Panc1 (cell line): ENCODE data around the gene SDCBP2. TPM values are rescaled to one million over a fixed set of nuclear protein-coding genes. Genes with fewer than 3 reads are reported as not detected.

Experiments used
- ATAC-seq: fragments of 200-7000 bp; cut with Tn5 transposase; 2 replicates; pipeline ENCODE4 v1.9.1; 2020; ENCODE audit warnings: mild to moderate bottlenecking, moderate library complexity
- BruUV-seq: library from RNA; stranded (reverse); fragments of 400-500 nt; replicated peaks from 2 replicates; lab custom pipeline; 2021; lab: Mats Ljungman, UMichigan
- CTCF ChIA-PET: fragments of 300-600 bp; sonication (Branson Sonifier 250); formaldehyde crosslinking; loops from one replicate; lab custom pipeline; 2022; ENCODE audit warnings: antibody characterized with exemption; lab: Charles Lee
- POLR2A ChIA-PET: fragments of 300-600 bp; sonication (Branson Sonifier 250); formaldehyde crosslinking; loops from one replicate; lab custom pipeline; 2022; ENCODE audit warnings: antibody characterized with exemption; lab: Charles Lee
- DNase-seq: peaks from one replicate; pipeline ENCODE4 v3.0.0-alpha.2; 2010; ENCODE audit warnings: low read depth, low spot score
- H3K27ac ChIP-seq: 2 replicates; pipeline ENCODE4 v1.5.1; 2011; ENCODE audit warnings: mild to moderate bottlenecking, low read length, inconsistent platforms
- H3K27me3 ChIP-seq: fragments of 200-500 bp; sonication (Bioruptor generic); 2 replicates; pipeline ENCODE4 v1.6.0; 2014; ENCODE audit warnings: low read length, inconsistent platforms; ENCODE audit not compliant: control insufficient read depth, insufficient read depth
- H3K36me3 ChIP-seq: fragments of 200-500 bp; sonication (Bioruptor generic); 2 replicates; pipeline ENCODE4 v1.5.1; 2014; ENCODE audit warnings: inconsistent platforms, mild to moderate bottlenecking, low read length, moderate library complexity; ENCODE audit not compliant: control insufficient read depth, insufficient read depth
- H3K4me1 ChIP-seq: 2 replicates; pipeline ENCODE4 v1.5.1; 2011; ENCODE audit warnings: inconsistent platforms, mild to moderate bottlenecking, low read length, moderate library complexity; ENCODE audit not compliant: control insufficient read depth, insufficient read depth
- H3K4me3 ChIP-seq, 2 experiments: 2 replicates each; pipeline ENCODE4 v1.5.1; 2011 to 2012; ENCODE audit warnings: low read depth in 2 of 2, low read length in 2 of 2, mild to moderate bottlenecking in 2 of 2, inconsistent platforms in 1 of 2, moderate library complexity in 1 of 2
- H3K9me3 ChIP-seq: fragments of 200-500 bp; sonication (Bioruptor generic); 2 replicates; pipeline ENCODE4 v1.5.1; 2014; ENCODE audit warnings: low read depth, mild to moderate bottlenecking, inconsistent platforms, low read length, moderate library complexity; ENCODE audit not compliant: control insufficient read depth, insufficient read depth
- CTCF ChIP-seq: fragments of 450-650 bp; IDR thresholded peaks from 2 replicates; pipeline ENCODE4 v1.5.1; 2017; ENCODE audit warnings: mild to moderate bottlenecking
- POLR2AphosphoS5 ChIP-seq: IDR thresholded peaks from 2 replicates; pipeline ENCODE4 v1.6.1; 2012; ENCODE audit warnings: mild to moderate bottlenecking, low read depth, low read length, moderate library complexity
- REST ChIP-seq, 2 experiments: IDR thresholded peaks; 2 replicates each; pipeline ENCODE4 v1.6.1; 2011 to 2012; ENCODE audit warnings: low read depth in 2 of 2, control low read depth in 1 of 2, low read length in 1 of 2, mild to moderate bottlenecking in 1 of 2, moderate library complexity in 1 of 2; ENCODE audit not compliant: insufficient read depth in 1 of 2
- SIN3A ChIP-seq: IDR thresholded peaks from 2 replicates; pipeline ENCODE4 v1.6.1; 2012; ENCODE audit warnings: low read depth, mild to moderate bottlenecking, low read length, moderate library complexity, borderline replicate concordance; ENCODE audit not compliant: insufficient read depth
- TCF7L2 ChIP-seq: IDR thresholded peaks from 2 replicates; pipeline ENCODE4 v1.6.1; 2011; ENCODE audit warnings: mild to moderate bottlenecking, low read depth, low read length, inconsistent platforms
- in situ Hi-C: cut with HindIII; loops from 2 replicates; pipeline ENCODE4 v1.10.0; 2016; ENCODE audit warnings: low sequenced_read_pairs, low pct_unique_long_range_greater_than_20kb
- intact Hi-C: fragments of 100-400 bp; cut with micrococcal nuclease; formaldehyde crosslinking; loops from one replicate; pipeline ENCODE4 v1.10.0; 2022; ENCODE audit not compliant: unreplicated experiment
- total RNA-seq: library from RNA; stranded (reverse); gene quantifications from one replicate; pipeline ENCODE4 v1.2.1, GENCODE V29; 2021; ENCODE audit not compliant: unreplicated experiment

The SDCBP2 gene
- total RNA-seq, 1 experiment from 2014 or later: 1.8 TPM

- TF ChIP-seq SIN3A (no peak), POLR2AphosphoS5 (no peak), CTCF (no peak), TCF7L2 (no peak)
- intact Hi-C loops: no loop called here
- Histone ChIP-seq H3K36me3 (no peaks in the 10 kb centered on the region), H3K9me3 (no peaks in the 10 kb centered on the region), H3K27me3 (no peaks in the 10 kb centered on the region), H3K4me3 (peak overlapping the region; percentile 91 to 96), H3K4me1 (peaks cover 34% of the 10 kb centered on the region), H3K27ac (peak overlapping the region; percentile 96)
- no peak for DNase-seq
- in situ Hi-C loops: no loop called here
- no peak for ATAC-seq
- no TSS peak for BruUV-seq
- CTCF ChIA-PET: no interaction called here
- POLR2A ChIA-PET: no interaction called here
These were observed 4.9 kb downstream of the SDCBP2 start for GRCh38 chr20:1323830-1324597.

GRCh38 chr20:1323256-1323655 is 5.7 kb downstream of the SDCBP2 start:
- peaks cover 27% of the 10 kb centered on the region for H3K4me1 ChIP-seq
- H3K27ac ChIP-seq: 0 out of 2 replicates have a peak overlapping the region, but pooled peaks have one; percentile 1
- no peak for TF ChIP-seq POLR2AphosphoS5
- TF ChIP-seq CTCF: no peak
- TF ChIP-seq REST (IDR thresholded peaks at IDR 0.05; ENCODE audit: insufficient read depth in 1 of 2, low read depth in 2 of 2, low read length in 1 of 2): no peak
- TF ChIP-seq SIN3A: no peak
- TF ChIP-seq TCF7L2: no peak
- in situ Hi-C loops: no loop called here
- ChIA-PET CTCF (interaction anchor here (1.5 kb wide), 1 partner anchor 180 kb away, joined by 5 read pairs; no protein-coding TSS in a partner anchor), POLR2A (no interaction called here)
- H3K36me3 ChIP-seq: no peaks in the 10 kb centered on the region
- no peak overlapping the region for H3K4me3 ChIP-seq
- no peaks in the 10 kb centered on the region for H3K27me3 ChIP-seq
- intact Hi-C loops: no loop called here
- BruUV-seq: no TSS peak
- DNase-seq (no peak), ATAC-seq (no peak)
- no peaks in the 10 kb centered on the region for H3K9me3 ChIP-seq
